K562 (cell line): ENCODE data around the gene ZFAND3. TPM values are rescaled to one million over a fixed set of nuclear protein-coding genes. Genes with fewer than 3 reads are reported as not detected.

Experiments
- CXXC5 ChIP-seq: fragments of 250-450 bp; sonication (Bioruptor Pico); IDR thresholded peaks from 2 replicates; pipeline ENCODE4 v1.8.0; 2022; ENCODE audit warnings: inconsistent platforms, mild to moderate bottlenecking, moderate library complexity
- ELF2 ChIP-seq: fragments of 250-450 bp; sonication (Bioruptor Pico); IDR thresholded peaks from 2 replicates; pipeline ENCODE4 v1.5.0; 2021; ENCODE audit warnings: mild to moderate bottlenecking
- HSF4 ChIP-seq: fragments of 250-450 bp; sonication (Bioruptor Pico); IDR thresholded peaks from 2 replicates; pipeline ENCODE4 v2.1.2; 2022; ENCODE audit warnings: mild to moderate bottlenecking, moderate library complexity, borderline replicate concordance
- PKNOX1 ChIP-seq: fragments of 450-650 bp; IDR thresholded peaks from 2 replicates; pipeline ENCODE4 v1.6.1; 2016
- RFX1 ChIP-seq: fragments of 450-650 bp; IDR thresholded peaks from 2 replicates; pipeline ENCODE4 v1.6.1; 2016; ENCODE audit warnings: mild to moderate bottlenecking, moderate library complexity
- SMAD4 ChIP-seq: fragments of 250-450 bp; sonication (Bioruptor Pico); conservative IDR thresholded peaks from 2 replicates; pipeline ENCODE4 v1.8.0; 2021; ENCODE audit warnings: inconsistent platforms, mild to moderate bottlenecking, moderate library complexity
- ZNF197 ChIP-seq: fragments of 200-800 bp; sonication (Bioruptor generic); IDR thresholded peaks from 2 replicates; pipeline ENCODE4 v1.6.1; 2016; ENCODE audit warnings: low read depth, missing genetic modification characterization, missing compliant biosample characterization
- ZNF395 ChIP-seq: fragments of 200-800 bp; sonication (Bioruptor generic); IDR thresholded peaks from 2 replicates; pipeline ENCODE4 v1.6.1; 2017; ENCODE audit warnings: missing genetic modification characterization, missing compliant biosample characterization
- ZNF609 ChIP-seq: sonication (generic); formaldehyde crosslinking; IDR thresholded peaks from 2 replicates; pipeline ENCODE4 v1.8.1; 2023; ENCODE audit warnings: missing genetic modification reagents, mild to moderate bottlenecking, borderline replicate concordance
- polyA plus RNA-seq, 8 experiments: library from polyadenylated mRNA; depleted of rRNA in 4 of 8; stranded (reverse) in 5 of 8; unstranded in 3 of 8; fragments of >200 nt; fragmentation: Nextera tagmentation in 2 of 8; fragmentation: Illumina TruSeq in 1 of 8; extraction: Ambion mirVana in 2 of 8; extraction: Trizol in 1 of 8; gene quantifications; 2 replicates each; pipeline versions ENCODE4 v1.2.1 to v1.2.3, GENCODE V29; 2011 to 2014; ENCODE audit warnings: inconsistent platforms in 1 of 8, missing spikeins in 1 of 8
- total RNA-seq, 7 experiments: library from RNA; depleted of rRNA in 6 of 7; stranded (reverse); fragments of >200 nt in 6 of 7; fragmentation: Illumina TruSeq in 2 of 7; extraction: Trizol in 2 of 7; gene quantifications; 2 replicates each; pipeline versions ENCODE4 v1.2.1 to v1.2.3, GENCODE V29; 2011 to 2021; ENCODE audit warnings: low replicate concordance in 1 of 7
- TF ChIP-seq, protein P1 (sequence below): sonication (generic); formaldehyde crosslinking; IDR thresholded peaks from 2 replicates; pipeline ENCODE4 v1.8.1; 2023; ENCODE audit warnings: mild to moderate bottlenecking, missing genetic modification reagents
- TF ChIP-seq, protein P2 (sequence below), 2 experiments: IDR thresholded peaks in 1 of 2; conservative IDR thresholded peaks in 1 of 2; 2 replicates each; pipeline ENCODE4 v1.6.1; 2016; ENCODE audit warnings: low read depth in 2 of 2, mild to moderate bottlenecking in 1 of 2, missing compliant biosample characterization in 1 of 2, missing genetic modification characterization in 1 of 2, moderate library complexity in 1 of 2

Gene ZFAND3
- total and polyA plus RNA-seq, 9 of the 15 experiments (the other 6 are each of a cell fraction or from before 2014, with no cell fraction given), result 0.81 to 26.6 (median 11.8) TPM

- TF ChIP-seq PKNOX1, result peak; percentile 79
- TF ChIP-seq SMAD4 (CRISPR knock-in tag), result peak; percentile 60
- peak; percentile 62 for TF ChIP-seq CXXC5 (CRISPR knock-in tag)
- TF ChIP-seq, protein P1, sequence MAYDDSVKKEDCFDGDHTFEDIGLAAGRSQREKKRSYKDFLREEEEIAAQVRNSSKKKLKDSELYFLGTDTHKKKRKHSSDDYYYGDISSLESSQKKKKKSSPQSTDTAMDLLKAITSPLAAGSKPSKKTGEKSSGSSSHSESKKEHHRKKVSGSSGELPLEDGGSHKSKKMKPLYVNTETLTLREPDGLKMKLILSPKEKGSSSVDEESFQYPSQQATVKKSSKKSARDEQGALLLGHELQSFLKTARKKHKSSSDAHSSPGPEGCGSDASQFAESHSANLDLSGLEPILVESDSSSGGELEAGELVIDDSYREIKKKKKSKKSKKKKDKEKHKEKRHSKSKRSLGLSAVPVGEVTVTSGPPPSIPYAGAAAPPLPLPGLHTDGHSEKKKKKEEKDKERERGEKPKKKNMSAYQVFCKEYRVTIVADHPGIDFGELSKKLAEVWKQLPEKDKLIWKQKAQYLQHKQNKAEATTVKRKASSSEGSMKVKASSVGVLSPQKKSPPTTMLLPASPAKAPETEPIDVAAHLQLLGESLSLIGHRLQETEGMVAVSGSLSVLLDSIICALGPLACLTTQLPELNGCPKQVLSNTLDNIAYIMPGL, result no peak
- no peak for TF ChIP-seq ZNF609
- TF ChIP-seq HSF4, result peak; percentile 86; the same call in 1 of the 2 replicates
- TF ChIP-seq RFX1, result no peak
- peak; percentile 66; the same call in 1 of the 2 replicates for TF ChIP-seq ELF2
- peak; percentile 87 for TF ChIP-seq ZNF197
- peak; percentile 47; the same call in 1 of the 2 replicates for TF ChIP-seq ZNF395 (CRISPR knock-in tag)
- TF ChIP-seq, protein P2, sequence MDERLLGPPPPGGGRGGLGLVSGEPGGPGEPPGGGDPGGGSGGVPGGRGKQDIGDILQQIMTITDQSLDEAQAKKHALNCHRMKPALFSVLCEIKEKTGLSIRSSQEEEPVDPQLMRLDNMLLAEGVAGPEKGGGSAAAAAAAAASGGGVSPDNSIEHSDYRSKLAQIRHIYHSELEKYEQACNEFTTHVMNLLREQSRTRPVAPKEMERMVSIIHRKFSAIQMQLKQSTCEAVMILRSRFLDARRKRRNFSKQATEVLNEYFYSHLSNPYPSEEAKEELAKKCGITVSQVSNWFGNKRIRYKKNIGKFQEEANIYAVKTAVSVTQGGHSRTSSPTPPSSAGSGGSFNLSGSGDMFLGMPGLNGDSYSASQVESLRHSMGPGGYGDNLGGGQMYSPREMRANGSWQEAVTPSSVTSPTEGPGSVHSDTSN (CRISPR knock-in tag; IDR thresholded peaks at IDR 0.05; ENCODE audit: low read depth), result no peak
- TF ChIP-seq, protein P2 (tag; conservative IDR thresholded peaks at IDR 0.05; ENCODE audit: low read depth), result peak; percentile 69
These were observed 153.6 kb downstream of the ZFAND3 start (continued) for GRCh38 chr6:37972994-37973757.
